Peyer's patch (tissue), 4 donors: ENCODE results near the gene SLC2A4. TPM values are rescaled to one million over a fixed set of nuclear protein-coding genes. Genes with fewer than 3 reads are reported as not detected.

Source experiments
- DNase-seq, 3 donors: peaks; one replicate each; pipeline ENCODE4 v3.0.0-alpha.2; 2017 to 2019
- H3K27ac ChIP-seq, 4 donors: fragments of 200-600 bp; sonication (generic); one replicate each; pipeline ENCODE4 v1.5.1; 2016 to 2019
- H3K27me3 ChIP-seq, 2 donors: fragments of 200-600 bp; sonication (generic); one replicate each; pipeline ENCODE4 v1.5.1; 2019
- H3K36me3 ChIP-seq, 3 donors: fragments of 200-600 bp; sonication (generic); one replicate each; pipeline ENCODE4 v1.5.1; 2016 to 2019
- H3K4me1 ChIP-seq, 4 donors: fragments of 200-600 bp; sonication (generic); one replicate each; pipeline ENCODE4 v1.5.1; 2016 to 2019
- H3K4me3 ChIP-seq, 4 donors: fragments of 200-600 bp; sonication (generic); 1 replicate in 3 of 4; 2 replicates in 1 of 4; pipeline ENCODE4 v1.5.1; 2016 to 2019; ENCODE audit warnings: mild to moderate bottlenecking in 1 of 4
- H3K9me3 ChIP-seq, 4 donors: fragments of 200-600 bp; sonication (generic); one replicate each; pipeline ENCODE4 v1.5.1; 2016 to 2019; ENCODE audit warnings: mild to moderate bottlenecking in 1 of 4
- POLR2A ChIP-seq, 2 donors: fragments of 450-650 bp; IDR thresholded peaks; one replicate each; pipeline ENCODE4 v1.5.1; 2017; ENCODE audit warnings: antibody characterized with exemption in 2 of 2, mild to moderate bottlenecking in 2 of 2, moderate library complexity in 2 of 2
- total RNA-seq, 4 donors: library from RNA; depleted of rRNA; stranded (reverse); fragments of >200 nt; gene quantifications; one replicate each; pipeline ENCODE4 v1.1.0, GENCODE V29; 2016
- TF ChIP-seq, protein P1 (sequence below), 6 experiments: fragments of 450-650 bp in 4 of 6; fragments of 200-600 bp in 2 of 6; sonication (generic) in 1 of 6; IDR thresholded peaks; one replicate each; pipeline ENCODE4 v1.5.1; 2017 to 2019; ENCODE audit warnings: antibody characterized with exemption in 6 of 6, mild to moderate bottlenecking in 3 of 6, moderate library complexity in 1 of 6

The SLC2A4 gene
- total RNA-seq, 4 donors from 2014 or later = 1.1 to 7.6 (median 4.8) TPM; not detected in 1

DNA sequence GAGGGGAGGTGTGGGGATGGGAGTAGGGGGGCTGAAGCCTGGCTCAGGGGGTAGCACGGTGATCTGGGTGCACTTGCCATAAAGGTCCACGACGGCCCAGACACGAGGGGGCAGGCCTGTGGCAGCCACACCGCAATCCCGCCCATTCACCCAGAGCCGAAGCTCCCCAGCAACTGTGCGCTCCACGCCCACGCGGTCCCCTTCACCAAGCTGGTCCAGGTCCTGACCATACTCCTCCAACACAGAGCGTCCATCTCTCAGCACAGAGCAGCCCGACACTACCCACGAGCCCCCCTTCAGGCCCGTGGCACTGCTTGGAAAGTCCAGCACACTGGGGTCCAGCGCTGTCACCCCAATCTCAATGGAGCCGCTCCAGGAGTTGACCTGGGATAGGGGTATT, 46.0 kb downstream of the SLC2A4 start:
- no peaks in the 10 kb centered on the region for H3K9me3 ChIP-seq
- no peak for DNase-seq
- H3K4me1 ChIP-seq = peaks cover 0 to 18% (median 11%) of the 10 kb centered on the region in 4 donors
- no peak overlapping the region for H3K27ac ChIP-seq
- H3K27me3 ChIP-seq = no peaks in the 10 kb centered on the region
- no peak overlapping the region for H3K4me3 ChIP-seq
- peaks cover 0 to 31% (median 0%) of the 10 kb centered on the region in 3 donors for H3K36me3 ChIP-seq
- TF ChIP-seq, protein P1, sequence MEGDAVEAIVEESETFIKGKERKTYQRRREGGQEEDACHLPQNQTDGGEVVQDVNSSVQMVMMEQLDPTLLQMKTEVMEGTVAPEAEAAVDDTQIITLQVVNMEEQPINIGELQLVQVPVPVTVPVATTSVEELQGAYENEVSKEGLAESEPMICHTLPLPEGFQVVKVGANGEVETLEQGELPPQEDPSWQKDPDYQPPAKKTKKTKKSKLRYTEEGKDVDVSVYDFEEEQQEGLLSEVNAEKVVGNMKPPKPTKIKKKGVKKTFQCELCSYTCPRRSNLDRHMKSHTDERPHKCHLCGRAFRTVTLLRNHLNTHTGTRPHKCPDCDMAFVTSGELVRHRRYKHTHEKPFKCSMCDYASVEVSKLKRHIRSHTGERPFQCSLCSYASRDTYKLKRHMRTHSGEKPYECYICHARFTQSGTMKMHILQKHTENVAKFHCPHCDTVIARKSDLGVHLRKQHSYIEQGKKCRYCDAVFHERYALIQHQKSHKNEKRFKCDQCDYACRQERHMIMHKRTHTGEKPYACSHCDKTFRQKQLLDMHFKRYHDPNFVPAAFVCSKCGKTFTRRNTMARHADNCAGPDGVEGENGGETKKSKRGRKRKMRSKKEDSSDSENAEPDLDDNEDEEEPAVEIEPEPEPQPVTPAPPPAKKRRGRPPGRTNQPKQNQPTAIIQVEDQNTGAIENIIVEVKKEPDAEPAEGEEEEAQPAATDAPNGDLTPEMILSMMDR (IDR thresholded peaks at IDR 0.05) = no peak
- TF ChIP-seq POLR2A (IDR thresholded peaks at IDR 0.05) = no peak

DNA sequence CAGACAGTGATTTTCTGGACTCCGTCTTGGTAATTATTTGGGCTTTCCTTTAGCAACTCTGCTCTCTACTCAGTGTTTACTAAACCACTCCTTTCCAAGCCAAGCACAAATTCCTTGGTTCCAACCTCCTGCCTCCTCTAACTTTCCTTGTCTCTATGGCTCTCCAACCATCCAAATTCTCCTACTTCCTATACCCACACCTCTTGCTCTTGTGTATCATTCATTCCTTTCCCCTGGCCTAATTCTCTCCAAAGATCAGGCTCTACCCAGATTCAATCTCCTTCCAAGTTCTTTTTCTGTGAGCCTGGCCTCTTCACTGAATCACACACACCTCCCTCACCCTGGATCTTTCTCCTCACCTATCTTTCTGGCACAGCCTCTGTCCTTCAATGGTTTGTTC, 46.5 kb downstream of the SLC2A4 start:
- no peaks in the 10 kb centered on the region for H3K27me3 ChIP-seq
- TF ChIP-seq POLR2A (IDR thresholded peaks at IDR 0.05) = no peak
- TF ChIP-seq, protein P1 (IDR thresholded peaks at IDR 0.05) = no peak
- no peak overlapping the region for H3K27ac ChIP-seq
- peaks cover 0 to 26% (median 0%) of the 10 kb centered on the region in 3 donors for H3K36me3 ChIP-seq
- DNase-seq = no peak
- H3K4me3 ChIP-seq = peak overlapping the region in 2 of 4 donors; percentile 69 to 92
- H3K9me3 ChIP-seq = no peaks in the 10 kb centered on the region
- H3K4me1 ChIP-seq = peaks cover 0 to 18% (median 11%) of the 10 kb centered on the region in 4 donors

DNA sequence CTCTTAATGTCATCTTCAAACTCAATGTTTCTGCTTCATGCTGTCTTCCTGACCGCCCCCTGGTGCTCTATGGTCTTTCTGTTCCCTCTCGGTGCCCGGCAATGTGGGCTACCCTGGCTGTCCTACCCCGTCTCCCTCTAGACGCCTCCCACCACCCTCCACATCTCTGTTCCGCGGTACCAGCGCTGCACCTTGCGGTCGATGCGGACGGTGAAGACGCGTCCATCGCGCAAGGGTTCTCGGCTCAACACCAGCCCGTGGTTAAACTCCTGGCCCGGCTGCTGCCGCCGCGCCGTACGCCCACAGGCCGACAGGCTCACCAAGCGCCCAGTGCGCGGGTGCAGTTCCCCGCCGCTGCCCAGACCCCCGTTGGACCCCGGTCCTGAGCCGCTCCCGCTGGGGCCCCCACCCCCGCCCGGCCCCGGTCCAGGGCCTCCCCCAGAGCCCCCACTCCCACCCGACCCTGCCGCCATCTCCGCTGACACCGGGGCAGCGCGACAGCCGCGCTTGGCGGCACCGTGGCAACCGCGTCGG, 47.4 kb downstream of the SLC2A4 start, which contains the start of gene NEURL4:
Gene NEURL4, minus strand, starts transcription at position 496 of the 534 bp plus-strand sequence. Its CDS starts 23 bp downstream, at position 473.
- Histone ChIP-seq H3K4me3 (peak within 1 kb of the TSS; percentile 69 to 94 (median 87)), H3K4me1 (peaks cover 0 to 18% (median 11%) of the 10 kb centered on the region in 4 donors), H3K36me3 (peaks cover 0 to 17% (median 0%) of the 10 kb centered on the region in 3 donors), H3K27ac (peak within 1 kb of the TSS; percentile 84 to 94 (median 90)), H3K9me3 (no peaks in the 10 kb centered on the region), H3K27me3 (no peaks in the 10 kb centered on the region)
- peak in 1 of 3 donors; percentile 62 for DNase-seq
- TF ChIP-seq POLR2A (IDR thresholded peaks at IDR 0.05) = no peak

DNA sequence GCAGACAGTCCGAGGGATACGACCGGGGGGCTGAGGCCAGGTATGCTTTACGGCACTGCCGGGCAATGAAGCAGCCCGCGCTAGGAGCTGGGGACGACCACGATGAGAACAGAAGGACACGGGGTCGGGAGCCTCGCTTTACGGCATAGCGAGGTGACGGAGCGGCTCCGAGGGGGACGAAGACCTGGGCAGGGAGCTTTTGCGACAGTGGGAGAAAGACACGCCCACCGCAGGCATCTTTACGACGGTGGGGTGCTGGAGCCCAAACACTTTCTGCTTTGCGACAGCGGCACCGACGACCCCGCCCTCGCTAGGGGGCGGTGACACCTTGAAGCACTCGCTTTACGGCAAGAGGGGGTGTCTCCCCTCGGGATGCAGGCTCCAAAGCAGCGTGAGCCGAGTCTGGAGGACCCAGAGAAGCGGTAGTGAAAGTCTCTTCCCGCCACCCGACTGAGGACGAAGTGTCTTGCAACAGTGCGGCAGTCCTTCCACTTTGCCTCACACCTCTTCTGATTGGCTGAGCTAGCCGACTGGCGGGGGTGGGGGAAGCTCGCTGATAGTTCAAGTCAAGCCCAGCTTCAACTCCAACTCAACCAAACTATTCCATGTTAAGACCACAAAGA, 48.0 kb downstream of the SLC2A4 start:
- peak overlapping the region; percentile 69 to 94 (median 87) for H3K4me3 ChIP-seq
- DNase-seq = peak; percentile 97 to 99 (median 99)
- H3K27me3 ChIP-seq = no peaks in the 10 kb centered on the region
- H3K36me3 ChIP-seq = peaks cover 0 to 11% (median 0%) of the 10 kb centered on the region in 3 donors
- peak overlapping the region; percentile 84 to 94 (median 90) for H3K27ac ChIP-seq
- H3K4me1 ChIP-seq = peaks cover 0 to 18% (median 11%) of the 10 kb centered on the region in 4 donors
- no peaks in the 10 kb centered on the region for H3K9me3 ChIP-seq
- TF ChIP-seq POLR2A (IDR thresholded peaks at IDR 0.05) = peak; percentile 56 to 61
- TF ChIP-seq, protein P1 (IDR thresholded peaks at IDR 0.05) = peak in 1 of 6 experiments; percentile 17

DNA sequence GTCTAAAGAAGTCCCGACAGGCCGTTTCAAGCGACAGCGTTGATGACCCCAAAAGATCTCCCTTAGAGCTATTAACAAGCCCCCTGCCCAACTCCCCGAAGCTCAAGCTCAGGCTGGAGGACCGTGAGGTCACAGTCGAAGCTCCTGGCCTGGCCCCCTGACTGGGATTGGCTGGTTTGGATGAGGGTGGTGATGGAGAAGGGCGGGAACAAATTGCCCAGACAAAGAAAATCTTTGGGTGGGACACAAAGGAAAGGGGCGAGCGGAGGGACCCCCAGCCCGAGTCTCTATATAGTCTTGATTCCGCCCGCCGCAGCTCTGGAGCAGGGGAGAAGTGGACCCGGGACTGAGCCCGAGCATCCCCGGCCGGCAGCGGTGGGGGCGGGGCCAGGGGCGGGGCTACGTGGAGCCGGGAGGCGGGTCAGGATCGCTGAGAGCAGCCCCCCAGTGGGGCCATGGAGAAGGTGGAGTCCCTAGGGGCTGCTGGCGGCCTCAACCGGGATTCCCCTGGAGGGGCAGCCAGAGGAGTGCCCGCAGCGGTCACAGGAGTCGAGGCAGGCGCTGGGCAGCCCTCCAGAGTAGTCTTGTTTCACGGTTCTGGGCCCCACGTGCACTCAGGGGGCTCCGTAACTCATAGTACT, 48.6 kb downstream of the SLC2A4 start:
- peak overlapping the region; percentile 69 to 94 (median 87) for H3K4me3 ChIP-seq
- TF ChIP-seq POLR2A (IDR thresholded peaks at IDR 0.05) = no peak
- TF ChIP-seq, protein P1 (IDR thresholded peaks at IDR 0.05) = no peak
- DNase-seq = peak; percentile 80 to 89 (median 80)
- H3K36me3 ChIP-seq = peaks cover 0 to 5% (median 0%) of the 10 kb centered on the region in 3 donors
- H3K4me1 ChIP-seq = peaks cover 0 to 18% (median 12%) of the 10 kb centered on the region in 4 donors
- H3K27me3 ChIP-seq = no peaks in the 10 kb centered on the region
- no peaks in the 10 kb centered on the region for H3K9me3 ChIP-seq
- H3K27ac ChIP-seq = peak overlapping the region; percentile 84 to 94 (median 90)
